ENCODE data around the gene WRNIP1.

GRCh38 chr6:2786269-2786668 is 21.1 kb downstream of the WRNIP1 start:
- TF ChIP-seq SIN3A (IDR thresholded peaks at IDR 0.05; ENCODE audit: borderline replicate concordance, insufficient read depth, low read length) (no peak), POLR2AphosphoS5 (IDR thresholded peaks at IDR 0.05; ENCODE audit: low read depth, low read length) (no peak)

Data from PFSK-1 (cell line).